Common myeloid progenitor, CD34-positive (primary cell): ENCODE results near the gene PARVB.

Experiments
- CTCF ChIA-PET: fragments of 350-600 bp; sonication (Branson Sonifier 250); formaldehyde crosslinking; loops from one replicate; lab custom pipeline; 2021; ENCODE audit warnings: antibody characterized with exemption; lab: Charles Lee
- POLR2A ChIA-PET: fragments of 350-600 bp; sonication (Branson Sonifier 250); formaldehyde crosslinking; loops from one replicate; lab custom pipeline; 2021; ENCODE audit warnings: antibody characterized with exemption; lab: Charles Lee
- DNase-seq, 3 donors: peaks; one replicate each; pipeline versions ENCODE4 v3.0.0 to v3.0.0-alpha.2; 2013
- H3K27ac ChIP-seq, 2 experiments: 1 replicate in 1 of 2; 2 replicates in 1 of 2; pipeline ENCODE4 v1.7.0; 2013; ENCODE audit warnings: inconsistent platforms in 2 of 2, low read length in 2 of 2, mild to moderate bottlenecking in 2 of 2, low read depth in 1 of 2, moderate library complexity in 1 of 2; ENCODE audit not compliant: severe bottlenecking in 2 of 2, insufficient read depth in 1 of 2, poor library complexity in 1 of 2
- H3K27me3 ChIP-seq, 5 experiments: replicated peaks in 2 of 5; 1 replicate in 3 of 5; 2 replicates in 2 of 5; pipeline versions ENCODE4 v1.6.1 to v1.7.0; 2013; ENCODE audit warnings: low read length in 4 of 5, mild to moderate bottlenecking in 2 of 5, moderate library complexity in 2 of 5, inconsistent platforms in 1 of 5; ENCODE audit not compliant: insufficient read depth in 5 of 5, control insufficient read depth in 4 of 5
- H3K36me3 ChIP-seq, 4 experiments: 1 replicate in 2 of 4; 2 replicates in 2 of 4; pipeline versions ENCODE4 v1.6.1 to v1.7.0; 2013; ENCODE audit warnings: low read length in 3 of 4, control low read depth in 1 of 4, mild to moderate bottlenecking in 1 of 4; ENCODE audit not compliant: control insufficient read depth in 4 of 4, insufficient read depth in 4 of 4
- H3K4me1 ChIP-seq, 4 experiments: 1 replicate in 3 of 4; 2 replicates in 1 of 4; pipeline versions ENCODE4 v1.6.1 to v1.7.1; 2013; ENCODE audit warnings: low read length in 3 of 4, mild to moderate bottlenecking in 3 of 4, control low read depth in 1 of 4, inconsistent platforms in 1 of 4, moderate library complexity in 1 of 4; ENCODE audit not compliant: control insufficient read depth in 4 of 4, insufficient read depth in 4 of 4; ENCODE audit errors: control extremely low read depth in 1 of 4
- H3K4me3 ChIP-seq, 7 experiments: 1 replicate in 4 of 7; 2 replicates in 3 of 7; pipeline versions ENCODE4 v1.5.1 to v1.7.0; 2013; ENCODE audit warnings: mild to moderate bottlenecking in 7 of 7, low read length in 6 of 7, moderate library complexity in 6 of 7, inconsistent platforms in 2 of 7, low read depth in 2 of 7, control low read depth in 1 of 7; ENCODE audit not compliant: insufficient read depth in 4 of 7, control insufficient read depth in 1 of 7; ENCODE audit errors: extremely low read depth in 1 of 7
- H3K9me3 ChIP-seq, 5 experiments: 1 replicate in 4 of 5; 2 replicates in 1 of 5; pipeline versions ENCODE4 v1.6.1 to v1.7.1; 2013; ENCODE audit warnings: low read length in 4 of 5, mild to moderate bottlenecking in 2 of 5, inconsistent platforms in 1 of 5, low read depth in 1 of 5, moderate library complexity in 1 of 5; ENCODE audit not compliant: control insufficient read depth in 4 of 5, insufficient read depth in 2 of 5; ENCODE audit errors: control extremely low read depth in 1 of 5
- WGBS: methylation state at CpG from one replicate; pipeline ENCODE4 v1.1.5; 2013; ENCODE audit not compliant: insufficient coverage; 5-methylcytosine and 5-hydroxymethylcytosine counted together

The PARVB gene

DNA sequence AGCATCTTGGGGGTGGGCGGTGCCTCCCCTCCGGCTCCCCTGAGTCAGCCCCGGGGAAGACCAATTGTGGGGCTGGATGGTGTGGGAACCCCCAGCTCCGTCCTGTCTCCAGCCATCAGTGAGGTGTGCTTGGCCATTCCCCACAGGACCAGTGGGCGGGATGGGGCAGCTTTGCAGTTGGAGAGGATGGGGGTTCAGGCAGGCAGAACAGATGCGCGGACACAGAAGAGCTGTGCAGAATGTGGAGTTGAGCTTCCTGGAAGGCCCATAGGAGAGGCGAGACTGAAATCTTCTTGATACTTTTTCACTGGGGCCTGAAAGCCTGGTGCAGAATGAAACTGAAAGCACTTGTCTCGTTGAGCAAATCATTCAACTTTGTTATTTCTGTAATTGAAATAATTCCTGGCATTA, 23.8 kb downstream of the PARVB start:
- Histone ChIP-seq H3K4me3 (peak overlapping the region in 4 of 7 experiments; percentile 4 to 67 (median 49)), H3K27me3 (no peaks in the 10 kb centered on the region), H3K4me1 (peaks cover 4 to 58% (median 43%) of the 10 kb centered on the region in 4 experiments), H3K27ac (no peak overlapping the region), H3K36me3 (peaks cover 6 to 17% (median 8%) of the 10 kb centered on the region in 4 experiments), H3K9me3 (no peaks in the 10 kb centered on the region)
- 67% methylated on average over 9 of the region's 9 CpGs for WGBS
- peak in 2 of 3 donors; percentile 66 to 68 for DNase-seq
- POLR2A ChIA-PET = interaction anchor here (4.2 kb wide), 1 partner anchor 20 kb away, joined by 14 read pairs; no protein-coding TSS in a partner anchor
- CTCF ChIA-PET = interaction anchor here (0.6 to 2.7 kb wide), 7 partner anchors 11 to 54 kb away, joined by 3 to 11 read pairs (median 4); no protein-coding TSS in a partner anchor

DNA sequence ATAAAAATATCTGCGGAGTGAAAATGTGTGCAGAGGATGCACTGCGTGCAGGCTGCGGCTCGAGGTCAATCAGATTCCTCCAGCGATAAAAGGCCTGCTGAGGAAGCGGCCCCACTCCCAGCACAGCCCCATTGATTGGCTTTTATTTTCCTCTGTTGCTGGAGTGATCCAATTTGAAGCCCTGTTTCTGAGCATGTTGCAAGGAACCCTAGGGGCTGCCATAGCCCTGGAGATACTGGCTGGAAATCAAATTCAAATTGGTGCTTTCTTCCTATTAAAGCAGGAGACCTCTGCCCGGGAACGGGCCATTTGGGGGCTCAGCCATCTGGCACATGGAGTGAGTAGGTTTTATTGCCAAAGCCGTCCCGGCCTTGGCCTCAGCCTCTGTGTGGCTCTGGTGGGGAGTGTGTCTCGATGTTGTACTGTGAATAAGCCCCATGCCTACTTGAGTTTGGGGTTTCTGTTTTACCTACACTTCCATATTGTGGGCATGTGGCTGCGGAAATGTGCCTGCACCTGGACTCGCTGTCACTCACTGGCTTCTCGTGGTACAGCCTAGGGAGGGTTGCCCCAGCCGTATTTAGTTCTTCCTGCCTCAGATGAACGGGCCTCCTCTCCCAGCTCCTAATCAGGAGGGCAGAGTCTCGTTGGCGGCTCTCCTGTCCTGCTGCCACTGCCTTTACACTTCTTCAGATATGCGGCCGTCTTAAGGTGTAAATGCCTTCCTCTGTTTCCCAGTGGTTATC, 25.6 kb downstream of the PARVB start:
- peak overlapping the region in 1 of 2 experiments; percentile 52 for H3K27ac ChIP-seq
- peaks cover 4 to 69% (median 50%) of the 10 kb centered on the region in 4 experiments for H3K4me1 ChIP-seq
- peak overlapping the region in 2 of 7 experiments; percentile 25 to 57 for H3K4me3 ChIP-seq
- ChIA-PET CTCF (interaction anchor here (0.7 to 2.7 kb wide), 6 partner anchors 12 to 56 kb away, joined by 3 to 11 read pairs (median 3); no protein-coding TSS in a partner anchor), POLR2A (interaction anchor here (1.2 to 4.2 kb wide), 3 partner anchors 18 to 27 kb away, joined by 3 to 14 read pairs (median 7); partner anchors contain the start of gene PARVB)
- 43% methylated on average over 19 of the region's 20 CpGs for WGBS
- DNase-seq = peak in 2 of 3 donors; percentile 58 to 68
- H3K36me3 ChIP-seq = peaks cover 6 to 20% (median 8%) of the 10 kb centered on the region in 4 experiments
- no peaks in the 10 kb centered on the region for H3K27me3 ChIP-seq
- H3K9me3 ChIP-seq = no peaks in the 10 kb centered on the region

DNA sequence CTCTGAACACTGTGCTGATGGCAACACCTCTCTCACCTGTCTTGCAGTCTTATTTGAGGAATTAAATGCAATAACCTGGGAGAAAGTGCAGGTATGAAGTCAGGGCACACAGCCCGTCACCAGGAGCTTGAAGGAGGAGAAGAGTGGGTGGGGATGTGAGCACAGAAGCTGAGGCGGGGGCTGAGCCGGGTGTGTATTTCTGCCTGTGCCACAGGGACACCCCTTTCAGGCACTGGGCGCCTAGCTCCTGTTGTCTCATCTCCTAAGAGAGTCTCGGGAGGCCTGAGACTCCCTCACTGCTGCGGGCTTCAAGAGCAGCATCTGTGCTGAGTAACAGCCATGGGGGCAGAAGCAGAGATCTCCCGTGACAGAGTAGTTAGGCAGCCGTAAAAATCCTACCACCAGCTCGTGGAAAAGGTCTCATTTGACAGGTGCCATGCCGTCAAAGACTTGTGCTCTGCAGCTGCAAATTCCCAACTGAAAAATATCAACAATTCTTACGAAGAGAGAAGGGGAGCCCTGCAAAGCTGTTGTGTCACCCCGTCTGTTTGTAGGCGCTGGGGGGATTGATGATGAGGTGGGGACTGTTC, 26.8 kb downstream of the PARVB start:
- ChIA-PET CTCF (interaction anchor here (0.7 to 1.1 kb wide), 3 partner anchors 16 to 63 kb away, joined by 3 to 4 read pairs (median 3); no protein-coding TSS in a partner anchor), POLR2A (interaction anchor here (1.1 to 1.7 kb wide), 2 partner anchors 20 to 27 kb away, joined by 3 to 7 read pairs; partner anchors contain the start of gene PARVB)
- Histone ChIP-seq H3K4me3 (peak overlapping the region in 1 of 7 experiments; percentile 48), H3K4me1 (peaks cover 4 to 69% (median 50%) of the 10 kb centered on the region in 4 experiments), H3K27me3 (no peaks in the 10 kb centered on the region), H3K27ac (no peak overlapping the region), H3K36me3 (peaks cover 0 to 18% (median 8%) of the 10 kb centered on the region in 4 experiments), H3K9me3 (no peaks in the 10 kb centered on the region)
- WGBS = 68% methylated on average over 13 of the region's 13 CpGs
- DNase-seq = peak in 2 of 3 donors; percentile 64 to 70

DNA sequence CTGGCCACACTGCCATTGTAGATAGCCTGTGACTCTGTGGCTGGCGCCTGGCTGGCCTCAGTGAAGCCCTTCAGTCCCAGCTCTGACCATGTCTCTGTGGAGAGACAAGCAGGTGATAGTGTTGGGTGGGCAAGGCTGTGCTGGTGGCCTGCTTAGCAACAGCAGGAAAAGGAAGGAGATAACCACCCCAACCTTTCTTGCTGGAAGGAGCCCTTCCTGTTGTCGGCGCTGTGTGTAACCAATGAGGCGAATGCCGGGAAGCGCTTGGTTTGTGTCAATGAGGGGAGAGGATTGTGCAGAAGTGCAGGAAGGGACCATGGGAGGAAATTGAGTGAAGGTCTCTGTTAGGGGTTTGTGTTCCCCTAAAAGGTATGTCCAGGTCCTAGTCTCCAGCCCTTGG, 27.3 kb downstream of the PARVB start:
- H3K27ac ChIP-seq = no peak overlapping the region
- CTCF ChIA-PET = interaction anchor here (1.0 to 1.1 kb wide), 2 partner anchors 24 to 58 kb away, joined by 3 read pairs; no protein-coding TSS in a partner anchor
- H3K4me3 ChIP-seq = peak overlapping the region in 1 of 7 experiments; percentile 48
- H3K9me3 ChIP-seq = no peaks in the 10 kb centered on the region
- peaks cover 0 to 14% (median 6%) of the 10 kb centered on the region in 4 experiments for H3K36me3 ChIP-seq
- H3K4me1 ChIP-seq = peaks cover 4 to 66% (median 49%) of the 10 kb centered on the region in 4 experiments
- WGBS = 61% methylated on average over 4 of the region's 6 CpGs
- POLR2A ChIA-PET = interaction anchor here (1.1 to 1.7 kb wide), 2 partner anchors 20 to 27 kb away, joined by 3 to 7 read pairs; partner anchors contain the start of gene PARVB
- H3K27me3 ChIP-seq = no peaks in the 10 kb centered on the region
- no peak for DNase-seq

DNA sequence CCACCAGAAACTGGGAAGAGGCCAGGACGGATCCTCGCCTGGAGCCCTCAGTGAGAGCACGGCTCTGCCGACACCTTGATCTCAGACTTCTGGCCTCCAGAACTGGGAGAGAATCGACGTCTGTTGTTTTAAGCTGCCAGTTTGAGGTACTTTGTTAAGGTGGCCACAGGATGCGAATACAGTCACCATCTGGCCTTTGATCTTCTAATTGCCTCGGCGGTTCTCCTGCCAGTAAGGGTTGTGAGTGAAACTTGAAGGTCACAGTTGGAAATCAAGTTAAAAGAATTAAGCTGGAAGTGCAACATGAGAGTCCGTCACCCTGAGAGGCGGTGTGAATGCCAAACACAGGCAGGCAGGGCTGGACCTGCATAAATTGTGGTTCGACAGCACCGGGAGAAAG, 27.9 kb downstream of the PARVB start:
- Histone ChIP-seq H3K4me1 (peaks cover 4 to 63% (median 47%) of the 10 kb centered on the region in 4 experiments), H3K4me3 (peak overlapping the region in 1 of 7 experiments; percentile 48), H3K27ac (no peak overlapping the region), H3K27me3 (no peaks in the 10 kb centered on the region), H3K9me3 (no peaks in the 10 kb centered on the region), H3K36me3 (peaks cover 0 to 11% (median 4%) of the 10 kb centered on the region in 4 experiments)
- no peak for DNase-seq
- ChIA-PET POLR2A (no interaction called here), CTCF (interaction anchor here (1.0 kb wide), 1 partner anchor 25 kb away, joined by 3 read pairs; no protein-coding TSS in a partner anchor)
- WGBS = 93% methylated on average over 13 of the region's 13 CpGs

DNA sequence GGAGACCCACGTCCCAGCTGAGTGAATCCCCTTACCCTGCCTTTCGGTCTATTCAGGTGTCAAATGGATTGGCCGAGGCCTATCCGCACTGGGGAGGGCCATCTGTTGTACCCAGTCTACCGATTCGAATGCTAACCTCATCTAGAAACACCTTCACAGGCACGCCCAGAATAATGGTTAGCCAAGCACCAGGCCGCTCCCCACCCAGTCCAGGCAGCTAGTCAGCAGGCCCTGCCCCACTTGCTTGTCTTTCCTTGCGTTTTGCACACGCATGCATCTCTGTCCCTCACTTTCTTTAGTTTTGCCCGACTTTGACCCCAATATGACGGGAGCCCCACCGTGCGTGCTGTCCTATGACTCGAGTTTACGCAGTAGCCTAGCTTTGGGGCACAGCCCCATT, 31.7 kb downstream of the PARVB start:
- CTCF ChIA-PET = interaction anchor here (1.0 to 3.5 kb wide), 2 partner anchors 27 to 63 kb away, joined by 3 to 13 read pairs; no protein-coding TSS in a partner anchor
- POLR2A ChIA-PET = no interaction called here
- no peak overlapping the region for H3K27ac ChIP-seq
- no peaks in the 10 kb centered on the region for H3K27me3 ChIP-seq
- peaks cover 0 to 4% (median 0%) of the 10 kb centered on the region in 5 experiments for H3K9me3 ChIP-seq
- H3K4me1 ChIP-seq = peaks cover 4 to 37% (median 31%) of the 10 kb centered on the region in 4 experiments
- no peak for DNase-seq
- no peak overlapping the region for H3K4me3 ChIP-seq
- 96% methylated on average over 14 of the region's 16 CpGs for WGBS
- peaks cover 0 to 16% (median 3%) of the 10 kb centered on the region in 4 experiments for H3K36me3 ChIP-seq
